Stimulated activated CD8-positive, alpha-beta memory T cell treated with anti-CD3 and anti-CD28 coated beads, Interleukin-15, amount 100 ng/mL, for 48 hours (primary cell): ENCODE data around the gene ATP6V0D1.

Source experiments
- DNase-seq, 2 donors: peaks; one replicate each; pipeline ENCODE4 v3.0.0-alpha.2; 2020; ENCODE audit warnings: low read depth in 2 of 2

Gene ATP6V0D1

GRCh38 chr16:67445441-67445912, 35.5 kb downstream of the ATP6V0D1 start:
- no peak for DNase-seq

- no peak for DNase-seq
Measured at GRCh38 chr16:67445126-67445426, 35.9 kb downstream of the ATP6V0D1 start.

- no peak for DNase-seq
Measured at GRCh38 chr16:67444259-67445125, 36.5 kb downstream of the ATP6V0D1 start.

- DNase-seq, result no peak
Measured at GRCh38 chr16:67443265-67443664, 37.7 kb downstream of the ATP6V0D1 start.

DNA sequence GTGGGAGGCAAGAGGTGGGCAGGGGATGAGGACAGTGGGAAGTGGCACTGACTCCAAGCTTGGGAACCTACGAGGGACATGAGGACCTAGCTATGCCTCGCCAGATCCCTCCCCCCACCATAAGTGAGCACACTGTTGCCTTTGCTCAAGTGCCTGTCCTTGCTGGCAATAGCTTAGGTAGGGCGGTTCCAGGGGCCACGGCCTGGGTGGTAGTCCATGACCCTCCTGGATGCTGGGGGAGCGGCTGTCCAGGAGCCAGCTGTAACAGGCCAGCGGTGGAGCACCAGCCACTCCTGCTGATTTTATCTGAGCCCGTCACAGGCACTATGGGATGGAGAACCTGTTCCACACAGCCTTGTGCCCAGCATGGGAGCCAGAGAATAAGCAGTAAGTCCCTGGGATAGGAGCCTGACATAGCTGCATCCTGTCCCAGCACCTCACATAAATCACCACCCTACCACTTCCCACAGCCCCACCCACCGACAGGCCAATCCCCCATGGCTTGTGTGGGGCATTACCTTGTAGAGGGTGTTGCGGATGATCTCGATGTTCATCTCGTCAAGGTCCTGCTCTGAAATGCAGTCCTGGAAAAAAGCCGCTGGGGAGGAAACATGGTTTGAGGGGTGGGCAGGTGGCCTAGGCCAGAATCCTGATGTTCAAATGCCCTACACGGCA, 38.2 kb downstream of the ATP6V0D1 start:
- no peak for DNase-seq

DNA sequence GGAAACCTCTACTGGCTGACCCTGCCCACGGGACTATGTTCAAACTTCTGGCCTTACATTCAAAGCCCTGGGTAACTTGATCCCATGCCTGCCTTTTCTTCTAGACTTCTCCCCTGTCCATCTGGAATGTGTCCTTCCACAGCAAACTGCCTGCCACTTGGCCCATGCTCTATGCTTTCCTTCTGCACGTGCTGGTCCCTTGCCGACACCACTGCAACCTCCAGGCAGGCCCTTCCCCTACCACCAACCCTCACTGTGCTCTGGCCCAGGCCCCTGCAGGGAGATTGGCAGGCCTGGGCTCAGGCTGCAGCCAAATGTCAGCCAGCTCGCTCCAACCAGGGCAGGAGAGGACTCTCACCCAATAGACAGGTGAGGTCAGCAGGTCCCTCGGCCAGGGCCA, 39.0 kb downstream of the ATP6V0D1 start:
- DNase-seq, result no peak

- DNase-seq, result no peak
Measured at GRCh38 chr16:67441271-67441753, 39.6 kb downstream of the ATP6V0D1 start.

DNA sequence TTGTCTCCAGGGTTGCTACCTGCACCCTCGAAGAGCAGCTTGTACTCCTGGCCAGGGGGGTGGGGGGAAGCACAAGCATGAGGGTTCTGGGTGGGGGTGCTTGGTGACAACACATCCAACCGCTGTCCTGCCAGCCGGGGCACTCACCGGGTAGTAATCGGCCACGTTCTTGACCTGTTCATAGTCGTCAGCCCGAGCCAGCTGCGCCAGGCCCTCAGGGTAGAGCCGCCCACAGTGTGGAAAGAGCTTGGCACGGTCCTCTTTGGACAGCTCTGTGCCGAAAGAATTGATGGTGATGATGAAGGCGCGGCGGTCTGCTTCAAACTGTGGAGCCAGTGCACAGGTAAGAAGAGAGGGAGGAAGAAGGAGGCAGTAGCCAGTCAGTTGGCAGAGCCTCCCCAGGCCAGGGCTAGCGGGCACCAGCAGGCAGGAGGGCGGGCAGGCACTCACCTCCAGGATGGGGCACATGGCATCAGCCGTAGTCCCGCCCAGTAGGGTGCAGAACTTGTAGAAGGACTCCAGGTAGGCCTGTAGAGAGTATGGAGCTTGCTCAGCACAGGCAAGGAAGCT, 42.0 kb downstream of the ATP6V0D1 start:
- no peak for DNase-seq

DNA sequence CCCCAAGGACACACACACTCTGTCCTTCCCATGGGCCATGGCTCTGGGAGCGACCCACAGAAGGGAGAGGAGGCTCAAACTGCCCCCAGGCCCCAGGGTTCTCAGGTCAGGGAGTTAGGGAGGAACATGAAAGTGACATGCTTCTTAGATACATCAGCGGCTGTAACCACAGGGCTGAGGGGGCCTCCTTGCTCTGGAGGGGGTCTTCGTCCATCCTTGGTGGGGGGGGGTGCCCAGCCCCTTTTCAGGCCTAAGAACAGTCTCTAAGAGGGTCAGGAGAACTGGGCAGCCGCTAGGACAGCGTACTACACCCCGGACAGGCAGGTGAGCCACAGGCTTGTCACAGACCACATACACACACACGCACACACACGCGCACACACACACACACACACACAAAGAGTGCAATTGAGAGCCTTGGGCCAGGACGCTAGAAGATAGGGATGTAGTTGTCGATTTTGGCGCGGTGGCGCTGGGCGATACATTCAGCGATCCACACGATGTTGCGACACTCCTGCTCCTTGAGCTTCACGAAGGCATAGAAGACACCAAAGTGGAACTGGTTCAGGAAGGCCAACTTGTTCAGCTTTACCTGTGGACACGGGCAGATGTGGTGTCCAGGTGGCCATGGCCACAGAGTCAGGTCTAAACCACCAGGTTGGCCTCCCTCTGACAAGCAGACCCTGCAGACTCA, 42.7 kb downstream of the ATP6V0D1 start:
- DNase-seq, result no peak

DNA sequence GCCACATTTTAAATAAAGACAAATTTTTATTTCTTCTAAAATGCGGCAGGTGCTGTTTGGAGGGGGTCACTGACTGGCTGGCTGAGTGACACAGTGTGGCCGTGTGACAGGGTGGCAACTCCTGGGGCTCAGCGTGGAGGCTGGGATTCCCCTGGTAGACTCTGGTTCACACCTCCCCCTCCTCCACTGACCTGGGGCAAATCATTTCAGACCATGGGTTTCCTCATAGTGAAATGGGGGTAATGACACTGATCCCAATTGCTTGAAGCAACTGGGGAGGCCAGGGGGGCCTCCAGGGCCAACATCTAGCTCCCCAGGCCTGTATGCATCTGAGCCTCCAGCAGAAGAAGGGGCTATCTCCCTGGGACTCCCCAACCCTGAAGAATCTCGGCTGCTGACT, 43.4 kb downstream of the ATP6V0D1 start:
- DNase-seq, result no peak

- no peak for DNase-seq
Measured at GRCh38 chr16:67436640-67437193, 44.2 kb downstream of the ATP6V0D1 start.

DNA sequence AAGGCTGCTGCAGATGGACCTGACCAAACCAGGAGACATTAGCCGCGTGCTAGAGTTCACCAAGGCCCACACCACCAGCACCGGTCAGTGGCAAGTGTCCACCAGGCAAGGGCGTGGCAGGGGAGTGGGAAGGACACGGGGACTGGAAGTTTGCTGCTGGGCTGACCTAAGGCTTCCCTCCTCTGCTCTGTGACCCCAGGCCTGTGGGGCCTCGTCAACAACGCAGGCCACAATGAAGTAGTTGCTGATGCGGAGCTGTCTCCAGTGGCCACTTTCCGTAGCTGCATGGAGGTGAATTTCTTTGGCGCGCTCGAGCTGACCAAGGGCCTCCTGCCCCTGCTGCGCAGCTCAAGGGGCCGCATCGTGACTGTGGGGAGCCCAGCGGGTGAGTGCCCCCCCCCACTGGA, 45.2 kb downstream of the ATP6V0D1 start:
- no peak for DNase-seq

GRCh38 chr16:67433131-67433719, 47.7 kb downstream of the ATP6V0D1 start:
- DNase-seq, result no peak

GRCh38 chr16:67432506-67432890, 48.5 kb downstream of the ATP6V0D1 start:
- no peak for DNase-seq

- no peak for DNase-seq
Measured at GRCh38 chr16:67431775-67432505, 49.0 kb downstream of the ATP6V0D1 start.

GRCh38 chr16:67430977-67431774, 49.8 kb downstream of the ATP6V0D1 start, which contains the start of gene HSD11B2:
TSS of gene HSD11B2 (plus strand) at chr16:67431121. CDS start at chr16:67431249, 128 bp downstream.
- DNase-seq, result no peak

GRCh38 chr16:67430504-67430976, 50.4 kb downstream of the ATP6V0D1 start:
- peak in 1 of 2 donors; percentile 8 for DNase-seq

DNA sequence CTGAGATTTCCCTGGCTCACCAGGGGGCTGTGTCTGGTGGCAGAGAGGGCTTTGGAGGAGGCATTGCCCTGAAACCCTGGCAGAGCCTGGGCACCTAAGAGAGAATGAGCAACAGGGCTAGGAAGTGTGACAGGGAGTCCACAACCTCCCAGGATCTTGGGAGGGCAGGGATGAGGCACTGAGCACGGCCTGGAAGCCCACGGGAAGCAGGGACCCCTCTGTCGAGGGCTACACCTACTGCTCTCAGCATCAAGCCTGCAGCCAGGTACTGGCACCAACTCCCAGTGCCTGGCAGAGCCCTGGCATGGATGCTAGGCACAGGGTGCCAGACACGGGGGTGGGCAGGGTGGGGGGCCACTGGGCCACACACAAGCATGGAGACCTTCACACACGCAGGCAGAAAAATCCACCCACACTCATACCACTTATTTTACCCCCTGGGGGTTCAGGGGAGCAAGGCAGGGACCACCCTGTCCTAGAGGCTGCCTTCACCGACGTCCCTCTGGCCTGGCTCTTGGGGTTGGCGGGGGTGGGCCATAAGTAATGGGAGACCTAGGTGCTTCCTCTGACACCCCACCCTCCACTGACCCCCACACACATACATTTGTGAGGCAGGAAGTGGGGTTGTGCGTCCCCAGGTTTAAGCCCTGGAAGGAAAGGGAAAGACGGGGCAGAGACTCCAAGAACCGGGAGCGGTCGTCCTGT, 51.0 kb downstream of the ATP6V0D1 start:
- DNase-seq, result no peak
